ENCODE measurements around the gene ZNF561.

The ZNF561 gene

DNA sequence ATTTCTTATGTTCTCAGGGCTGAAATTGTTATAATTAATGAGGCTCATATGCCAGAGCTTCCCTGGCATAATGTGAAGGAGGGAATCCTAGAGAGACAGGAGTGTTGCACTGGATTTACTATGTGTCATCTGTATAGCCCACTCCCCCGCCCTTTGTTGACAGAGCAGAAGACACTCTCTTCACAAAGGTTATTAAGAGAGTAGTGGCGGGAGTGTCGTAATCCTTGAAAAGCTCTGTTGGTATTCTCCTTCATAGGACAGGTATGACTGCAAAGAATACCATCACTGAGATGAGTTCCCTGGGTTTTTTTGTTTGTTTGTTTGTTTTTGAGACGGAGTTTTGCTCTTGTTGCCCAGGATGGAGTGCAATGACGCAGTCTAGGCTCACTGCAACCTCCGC is 50.8 kb downstream of the ZNF561 start:
- no peak for DNase-seq

DNA sequence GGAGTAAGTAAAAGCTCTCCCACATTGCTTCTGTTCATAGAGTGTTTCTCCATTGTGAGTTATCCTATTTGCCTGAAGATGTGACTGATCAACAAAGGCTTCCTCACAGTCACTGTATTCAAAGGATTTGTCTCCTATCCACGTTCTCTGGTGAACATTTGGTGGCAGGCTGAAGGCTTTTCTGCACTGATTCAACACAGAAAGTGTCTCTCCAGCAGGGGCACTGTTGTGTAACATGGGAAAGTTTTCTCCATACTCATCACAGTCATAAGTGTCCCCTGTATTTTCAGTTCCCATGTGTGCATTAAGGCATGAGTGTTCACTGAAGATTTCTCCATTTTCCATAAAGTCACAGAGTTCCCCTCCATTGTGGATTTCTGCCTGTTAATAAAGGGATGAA is 54.3 kb downstream of the ZNF561 start:
- no peak for DNase-seq

DNA sequence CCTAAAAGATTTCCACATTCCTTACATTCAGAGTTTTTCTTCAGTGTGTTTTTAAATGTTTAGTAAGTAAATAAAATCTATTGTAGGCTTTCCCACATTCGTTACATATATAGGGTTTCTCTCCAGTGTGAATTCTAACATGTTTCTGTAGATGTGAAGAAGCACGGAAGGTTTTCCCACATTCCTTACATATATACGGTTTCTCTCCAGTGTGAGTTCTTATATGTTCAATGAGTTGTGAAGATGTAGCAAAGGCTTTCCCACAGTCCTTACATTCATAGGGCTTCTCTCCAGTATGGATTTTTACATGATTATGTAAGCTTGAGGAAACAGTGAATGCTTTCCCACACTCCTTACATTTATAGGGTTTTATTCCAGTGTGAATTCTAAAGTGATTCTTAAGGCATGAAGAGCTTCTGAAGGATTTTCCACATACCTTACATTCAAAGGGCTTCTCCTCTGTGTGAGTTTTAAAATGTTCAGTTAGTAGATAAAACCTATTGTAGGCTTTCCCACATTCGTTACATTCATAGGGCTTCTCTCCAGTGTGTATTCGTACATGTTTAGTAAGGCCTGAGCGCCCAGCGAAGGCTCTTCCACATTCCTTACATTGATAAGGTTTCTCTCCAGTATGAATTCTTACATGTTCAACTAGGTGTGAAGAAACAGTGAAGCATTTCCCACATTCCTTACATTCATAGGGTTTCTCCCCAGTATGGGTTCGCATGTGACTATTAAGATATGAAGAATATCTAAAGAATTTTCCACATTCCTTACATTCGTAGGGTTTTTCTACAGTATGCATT is 54.9 kb downstream of the ZNF561 start:
- no peak for DNase-seq
